ENCODE data around the gene MTA3. TPM values are rescaled to one million over a fixed set of nuclear protein-coding genes. Genes with fewer than 3 reads are reported as not detected.

The MTA3 gene
- polyA plus RNA-seq, 3 donors, result 63.0 to 74.2 (median 70.5) TPM

GRCh38 chr2:42797281-42797680 lies 228.8 kb downstream of the MTA3 start:
- DNase-seq, result no peak

GRCh38 chr2:42799881-42800280 lies 231.4 kb downstream of the MTA3 start:
- DNase-seq, result no peak

GRCh38 chr2:42800461-42800962 lies 232.1 kb downstream of the MTA3 start:
- no peak for DNase-seq

- DNase-seq, result no peak
These were observed 232.5 kb downstream of the MTA3 start for GRCh38 chr2:42800981-42801380.

- no peak for DNase-seq
These were observed 232.9 kb downstream of the MTA3 start for GRCh38 chr2:42801381-42801780.

- no peak for DNase-seq
These were observed 233.7 kb downstream of the MTA3 start for GRCh38 chr2:42802150-42802549.

- DNase-seq, result no peak
These were observed 235.9 kb downstream of the MTA3 start for GRCh38 chr2:42804338-42804737.

- DNase-seq, result no peak
These were observed 236.5 kb downstream of the MTA3 start for GRCh38 chr2:42804891-42805290.

Other genes with a start within 250 kb of the MTA3 start
- 100 to 1,000 TPM; 178 to 185 (median 181) TPM for gene COX7A2L, start 207.4 kb upstream of the MTA3 start, polyA plus RNA-seq (ENCODE audit: insufficient read length in 3 of 3)
- under 1 TPM; 0.52 to 0.75 (median 0.65) TPM for gene KCNG3, start 74.7 kb upstream of the MTA3 start, polyA plus RNA-seq (ENCODE audit: insufficient read length in 3 of 3)
- gene OXER1, start 195.5 kb downstream of the MTA3 start, polyA plus RNA-seq (ENCODE audit: insufficient read length in 3 of 3), result 10 to 100 TPM in 2 of 3 donors, 1 to 10 TPM in 1; 9.8 to 13.4 (median 12.8) TPM
- 10 to 100 TPM; 42.6 to 53.6 (median 49.0) TPM for gene HAAO, start 224.0 kb downstream of the MTA3 start, polyA plus RNA-seq (ENCODE audit: insufficient read length in 3 of 3)

Measured in renal pelvis (tissue), 4 donors.